Measurements from ENCODE around the gene HOXB6. TPM values are rescaled to one million over a fixed set of nuclear protein-coding genes. Genes with fewer than 3 reads are reported as not detected.

The HOXB6 gene
- total and polyA plus RNA-seq, 4 donors = 0.17 to 1.1 (median 0.46) TPM

- Histone ChIP-seq H3K4me3 (ENCODE audit: low read depth in 1 of 3, low read length in 3 of 3) (no peak overlapping the region), H3K36me3 (ENCODE audit: control insufficient read depth in 4 of 4, insufficient read depth in 3 of 4, low read depth in 1 of 4, low read length in 3 of 4) (no peaks in the 10 kb centered on the region), H3K4me1 (ENCODE audit: control insufficient read depth in 4 of 4, insufficient read depth in 4 of 4, low read length in 3 of 4) (no peaks in the 10 kb centered on the region), H3K27ac (ENCODE audit: low read depth in 1 of 2, low read length in 2 of 2) (no peak overlapping the region), H3K9me3 (ENCODE audit: control insufficient read depth in 4 of 4, low read length in 3 of 4) (no peaks in the 10 kb centered on the region), H3K27me3 (ENCODE audit: control insufficient read depth in 4 of 4, insufficient read depth in 4 of 4, low read length in 3 of 4) (peaks cover 20 to 42% (median 27%) of the 10 kb centered on the region in 4 donors), H3K9ac (ENCODE audit: low read depth in 1 of 2, low read length in 2 of 2) (no peak overlapping the region)
- no peak for DNase-seq (ENCODE audit: low spot score)
- TF ChIP-seq TAF1 (conservative IDR thresholded peaks at IDR 0.05) (no peak), HNF4G (IDR thresholded peaks at IDR 0.05) (no peak), FOXA1 (IDR thresholded peaks at IDR 0.05) (no peak), FOXA2 (IDR thresholded peaks at IDR 0.05) (no peak), MAX (IDR thresholded peaks at IDR 0.05) (no peak), ZBTB33 (IDR thresholded peaks at IDR 0.05) (no peak), GABPA (IDR thresholded peaks at IDR 0.05 in 1 of 2, conservative IDR thresholded peaks at IDR 0.05 in 1 of 2) (no peak), SP1 (IDR thresholded peaks at IDR 0.05) (no peak), NR2F2 (IDR thresholded peaks at IDR 0.05) (no peak), JUND (IDR thresholded peaks at IDR 0.05) (no peak)
- TF ChIP-seq, protein P1, sequence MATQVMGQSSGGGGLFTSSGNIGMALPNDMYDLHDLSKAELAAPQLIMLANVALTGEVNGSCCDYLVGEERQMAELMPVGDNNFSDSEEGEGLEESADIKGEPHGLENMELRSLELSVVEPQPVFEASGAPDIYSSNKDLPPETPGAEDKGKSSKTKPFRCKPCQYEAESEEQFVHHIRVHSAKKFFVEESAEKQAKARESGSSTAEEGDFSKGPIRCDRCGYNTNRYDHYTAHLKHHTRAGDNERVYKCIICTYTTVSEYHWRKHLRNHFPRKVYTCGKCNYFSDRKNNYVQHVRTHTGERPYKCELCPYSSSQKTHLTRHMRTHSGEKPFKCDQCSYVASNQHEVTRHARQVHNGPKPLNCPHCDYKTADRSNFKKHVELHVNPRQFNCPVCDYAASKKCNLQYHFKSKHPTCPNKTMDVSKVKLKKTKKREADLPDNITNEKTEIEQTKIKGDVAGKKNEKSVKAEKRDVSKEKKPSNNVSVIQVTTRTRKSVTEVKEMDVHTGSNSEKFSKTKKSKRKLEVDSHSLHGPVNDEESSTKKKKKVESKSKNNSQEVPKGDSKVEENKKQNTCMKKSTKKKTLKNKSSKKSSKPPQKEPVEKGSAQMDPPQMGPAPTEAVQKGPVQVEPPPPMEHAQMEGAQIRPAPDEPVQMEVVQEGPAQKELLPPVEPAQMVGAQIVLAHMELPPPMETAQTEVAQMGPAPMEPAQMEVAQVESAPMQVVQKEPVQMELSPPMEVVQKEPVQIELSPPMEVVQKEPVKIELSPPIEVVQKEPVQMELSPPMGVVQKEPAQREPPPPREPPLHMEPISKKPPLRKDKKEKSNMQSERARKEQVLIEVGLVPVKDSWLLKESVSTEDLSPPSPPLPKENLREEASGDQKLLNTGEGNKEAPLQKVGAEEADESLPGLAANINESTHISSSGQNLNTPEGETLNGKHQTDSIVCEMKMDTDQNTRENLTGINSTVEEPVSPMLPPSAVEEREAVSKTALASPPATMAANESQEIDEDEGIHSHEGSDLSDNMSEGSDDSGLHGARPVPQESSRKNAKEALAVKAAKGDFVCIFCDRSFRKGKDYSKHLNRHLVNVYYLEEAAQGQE (IDR thresholded peaks at IDR 0.05) = no peak
- 48% methylated on average over 1 of the region's 1 CpG for WGBS
These were observed 36.0 kb upstream of the HOXB6 start for GRCh38 chr17:48640858-48641180.

- Histone ChIP-seq H3K27me3 (ENCODE audit: control insufficient read depth in 4 of 4, insufficient read depth in 4 of 4, low read length in 3 of 4) (peaks cover 19 to 44% (median 29%) of the 10 kb centered on the region in 4 donors), H3K4me3 (ENCODE audit: low read depth in 1 of 3, low read length in 3 of 3) (no peak overlapping the region), H3K27ac (ENCODE audit: low read depth in 1 of 2, low read length in 2 of 2) (no peak overlapping the region), H3K36me3 (ENCODE audit: control insufficient read depth in 4 of 4, insufficient read depth in 3 of 4, low read depth in 1 of 4, low read length in 3 of 4) (no peaks in the 10 kb centered on the region), H3K9ac (ENCODE audit: low read depth in 1 of 2, low read length in 2 of 2) (no peak overlapping the region), H3K4me1 (ENCODE audit: control insufficient read depth in 4 of 4, insufficient read depth in 4 of 4, low read length in 3 of 4) (no peaks in the 10 kb centered on the region), H3K9me3 (ENCODE audit: control insufficient read depth in 4 of 4, low read length in 3 of 4) (no peaks in the 10 kb centered on the region)
- WGBS = 49% methylated on average over 6 of the region's 6 CpGs
- DNase-seq (ENCODE audit: low spot score) = no peak
- TF ChIP-seq EGR1 (IDR thresholded peaks at IDR 0.05; ENCODE audit: low read depth in 2 of 2) (no peak), RXRA (IDR thresholded peaks at IDR 0.05) (no peak), FOXA1 (IDR thresholded peaks at IDR 0.05) (no peak), MAX (IDR thresholded peaks at IDR 0.05) (no peak), RAD21 (IDR thresholded peaks at IDR 0.05) (no peak), HNF4A (conservative IDR thresholded peaks at IDR 0.05) (no peak), JUND (IDR thresholded peaks at IDR 0.05) (no peak), GABPA (IDR thresholded peaks at IDR 0.05 in 1 of 2, conservative IDR thresholded peaks at IDR 0.05 in 1 of 2) (no peak)
- TF ChIP-seq, protein P2, sequence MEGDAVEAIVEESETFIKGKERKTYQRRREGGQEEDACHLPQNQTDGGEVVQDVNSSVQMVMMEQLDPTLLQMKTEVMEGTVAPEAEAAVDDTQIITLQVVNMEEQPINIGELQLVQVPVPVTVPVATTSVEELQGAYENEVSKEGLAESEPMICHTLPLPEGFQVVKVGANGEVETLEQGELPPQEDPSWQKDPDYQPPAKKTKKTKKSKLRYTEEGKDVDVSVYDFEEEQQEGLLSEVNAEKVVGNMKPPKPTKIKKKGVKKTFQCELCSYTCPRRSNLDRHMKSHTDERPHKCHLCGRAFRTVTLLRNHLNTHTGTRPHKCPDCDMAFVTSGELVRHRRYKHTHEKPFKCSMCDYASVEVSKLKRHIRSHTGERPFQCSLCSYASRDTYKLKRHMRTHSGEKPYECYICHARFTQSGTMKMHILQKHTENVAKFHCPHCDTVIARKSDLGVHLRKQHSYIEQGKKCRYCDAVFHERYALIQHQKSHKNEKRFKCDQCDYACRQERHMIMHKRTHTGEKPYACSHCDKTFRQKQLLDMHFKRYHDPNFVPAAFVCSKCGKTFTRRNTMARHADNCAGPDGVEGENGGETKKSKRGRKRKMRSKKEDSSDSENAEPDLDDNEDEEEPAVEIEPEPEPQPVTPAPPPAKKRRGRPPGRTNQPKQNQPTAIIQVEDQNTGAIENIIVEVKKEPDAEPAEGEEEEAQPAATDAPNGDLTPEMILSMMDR (IDR thresholded peaks at IDR 0.05; ENCODE audit: low read depth, low read length, missing input control) = no peak
These were observed 35.4 kb upstream of the HOXB6 start for GRCh38 chr17:48639982-48640857.
